Chondrocyte (in vitro differentiated cells): ENCODE data around the gene TRABD2A. TPM values are rescaled to one million over a fixed set of nuclear protein-coding genes. Genes with fewer than 3 reads are reported as not detected.

Experiments
- DNase-seq: peaks from one replicate; pipeline ENCODE4 v3.0.0; 2021; ENCODE audit warnings: mixed read lengths, low spot score
- H3K27ac Mint-ChIP-seq: one replicate; pipeline ENCODE4 v1.8.0; 2021; ENCODE audit warnings: mild to moderate bottlenecking, moderate library complexity, mixed read lengths; ENCODE audit not compliant: unreplicated experiment
- H3K27me3 Mint-ChIP-seq: 2 replicates; pipeline ENCODE4 v1.8.0; 2021; ENCODE audit warnings: low read depth, mixed read lengths
- H3K36me3 Mint-ChIP-seq: 2 replicates; pipeline ENCODE4 v1.8.0; 2021; ENCODE audit warnings: low read depth, mixed read lengths
- H3K4me1 Mint-ChIP-seq: 2 replicates; pipeline ENCODE4 v1.8.0; 2021; ENCODE audit warnings: low read depth, mild to moderate bottlenecking, mixed read lengths
- H3K4me3 Mint-ChIP-seq: one replicate; pipeline ENCODE4 v1.8.0; 2021; ENCODE audit warnings: mild to moderate bottlenecking, moderate library complexity, mixed read lengths; ENCODE audit not compliant: unreplicated experiment
- H3K9me3 Mint-ChIP-seq: 2 replicates; pipeline ENCODE4 v1.8.0; 2021; ENCODE audit warnings: low read depth, mixed read lengths
- long read RNA-seq: library from polyadenylated mRNA; stranded (forward); transcript quantifications from one replicate; pipeline ENCODE4 v2.0.0, GENCODE V29; 2021
- total RNA-seq: library from RNA; stranded (reverse); gene quantifications from 3 replicates; pipeline ENCODE4 v1.2.1, GENCODE V29; 2021
- TF ChIP-seq, protein P1 (sequence below): fragments of 200-600 bp; sonication (generic); IDR thresholded peaks from 2 replicates; pipeline ENCODE4 v1.5.0; 2021; ENCODE audit warnings: antibody characterized with exemption, mild to moderate bottlenecking, moderate library complexity

TRABD2A gene, protein sequence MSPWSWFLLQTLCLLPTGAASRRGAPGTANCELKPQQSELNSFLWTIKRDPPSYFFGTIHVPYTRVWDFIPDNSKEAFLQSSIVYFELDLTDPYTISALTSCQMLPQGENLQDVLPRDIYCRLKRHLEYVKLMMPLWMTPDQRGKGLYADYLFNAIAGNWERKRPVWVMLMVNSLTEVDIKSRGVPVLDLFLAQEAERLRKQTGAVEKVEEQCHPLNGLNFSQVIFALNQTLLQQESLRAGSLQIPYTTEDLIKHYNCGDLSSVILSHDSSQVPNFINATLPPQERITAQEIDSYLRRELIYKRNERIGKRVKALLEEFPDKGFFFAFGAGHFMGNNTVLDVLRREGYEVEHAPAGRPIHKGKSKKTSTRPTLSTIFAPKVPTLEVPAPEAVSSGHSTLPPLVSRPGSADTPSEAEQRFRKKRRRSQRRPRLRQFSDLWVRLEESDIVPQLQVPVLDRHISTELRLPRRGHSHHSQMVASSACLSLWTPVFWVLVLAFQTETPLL
- total RNA-seq: 0.37 to 1.2 TPM (median 0.82 TPM) in 3 replicates
- long read RNA-seq: 0 reads

DNA sequence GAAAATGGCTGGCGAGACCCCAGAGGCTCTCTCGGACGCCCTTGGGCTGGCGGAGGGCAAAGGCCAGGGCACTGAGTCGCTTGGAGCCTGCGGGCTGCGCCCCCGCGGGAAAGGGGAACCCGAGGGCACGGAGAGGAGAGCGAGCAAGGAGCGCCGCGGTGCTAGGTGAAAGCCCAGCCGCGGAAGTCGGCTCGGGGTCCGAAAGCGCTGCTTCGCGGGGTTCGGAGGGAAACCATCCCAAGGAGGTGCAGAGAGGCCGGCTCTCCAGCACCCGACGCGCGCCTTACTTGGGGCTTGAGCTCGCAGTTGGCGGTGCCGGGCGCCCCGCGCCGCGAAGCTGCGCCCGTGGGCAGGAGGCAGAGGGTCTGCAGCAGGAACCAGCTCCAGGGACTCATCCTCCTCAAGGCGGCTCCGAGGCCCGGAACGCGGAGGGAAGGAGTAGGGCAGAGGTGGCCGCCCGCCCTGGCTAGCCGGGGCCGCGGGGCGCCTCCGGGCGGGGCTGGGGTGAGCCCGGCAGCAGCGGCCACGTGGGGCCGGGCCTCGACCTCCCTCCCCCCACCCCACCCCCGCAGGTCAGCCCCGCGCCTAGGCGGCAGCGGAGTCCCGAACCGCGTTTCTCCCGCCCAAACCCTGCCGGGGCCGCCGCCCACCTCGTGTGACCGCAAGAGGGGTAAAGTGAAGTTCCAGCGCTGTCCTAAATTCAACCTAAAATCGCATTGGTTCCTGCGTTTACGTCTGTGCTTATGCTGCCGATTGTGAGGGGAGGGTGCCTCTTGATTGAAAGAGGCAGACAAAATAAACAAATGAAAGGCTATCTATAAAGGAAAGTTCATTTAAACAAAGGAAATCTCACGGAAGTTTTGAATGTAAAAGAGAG is at the start of gene TRABD2A:
Gene TRABD2A, minus strand, starts transcription at position 440 of the 877 bp plus-strand sequence. Its CDS starts 45 bp downstream, at position 395.
- H3K27me3 Mint-ChIP-seq: peaks cover 44% of the 10 kb centered on the region
- no peaks in the 10 kb centered on the region for H3K9me3 Mint-ChIP-seq
- H3K4me1 Mint-ChIP-seq: peaks cover 42% of the 10 kb centered on the region
- peak; percentile 82 for DNase-seq
- H3K4me3 Mint-ChIP-seq: peak within 1 kb of the TSS; percentile 77
- TF ChIP-seq, protein P1, sequence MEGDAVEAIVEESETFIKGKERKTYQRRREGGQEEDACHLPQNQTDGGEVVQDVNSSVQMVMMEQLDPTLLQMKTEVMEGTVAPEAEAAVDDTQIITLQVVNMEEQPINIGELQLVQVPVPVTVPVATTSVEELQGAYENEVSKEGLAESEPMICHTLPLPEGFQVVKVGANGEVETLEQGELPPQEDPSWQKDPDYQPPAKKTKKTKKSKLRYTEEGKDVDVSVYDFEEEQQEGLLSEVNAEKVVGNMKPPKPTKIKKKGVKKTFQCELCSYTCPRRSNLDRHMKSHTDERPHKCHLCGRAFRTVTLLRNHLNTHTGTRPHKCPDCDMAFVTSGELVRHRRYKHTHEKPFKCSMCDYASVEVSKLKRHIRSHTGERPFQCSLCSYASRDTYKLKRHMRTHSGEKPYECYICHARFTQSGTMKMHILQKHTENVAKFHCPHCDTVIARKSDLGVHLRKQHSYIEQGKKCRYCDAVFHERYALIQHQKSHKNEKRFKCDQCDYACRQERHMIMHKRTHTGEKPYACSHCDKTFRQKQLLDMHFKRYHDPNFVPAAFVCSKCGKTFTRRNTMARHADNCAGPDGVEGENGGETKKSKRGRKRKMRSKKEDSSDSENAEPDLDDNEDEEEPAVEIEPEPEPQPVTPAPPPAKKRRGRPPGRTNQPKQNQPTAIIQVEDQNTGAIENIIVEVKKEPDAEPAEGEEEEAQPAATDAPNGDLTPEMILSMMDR: no peak
- H3K36me3 Mint-ChIP-seq: no peaks in the 10 kb centered on the region
- H3K27ac Mint-ChIP-seq: no peak within 1 kb of the TSS

DNA sequence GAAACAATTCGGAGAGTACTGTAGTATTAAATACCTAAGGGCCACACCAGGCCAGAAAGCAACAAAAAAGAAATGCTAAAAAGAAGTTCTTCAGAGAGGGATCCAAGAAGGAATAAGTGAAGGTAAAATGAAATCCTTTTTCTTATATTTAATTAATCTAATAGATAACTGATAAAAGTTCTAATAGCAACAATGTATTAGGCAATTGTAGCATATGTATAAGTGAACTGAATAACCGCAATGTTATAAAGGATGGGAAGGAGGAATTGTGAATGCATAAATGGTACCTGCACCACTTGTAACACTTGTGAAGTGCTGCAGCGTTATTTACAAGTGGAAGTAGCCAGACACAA is 46.4 kb upstream of the TRABD2A start:
- peak overlapping the region; percentile 92 for H3K4me3 Mint-ChIP-seq
- TF ChIP-seq, protein P1: peak; percentile 48
- no peaks in the 10 kb centered on the region for H3K27me3 Mint-ChIP-seq
- H3K9me3 Mint-ChIP-seq: no peaks in the 10 kb centered on the region
- peak overlapping the region; percentile 75 for H3K27ac Mint-ChIP-seq
- peaks cover 24% of the 10 kb centered on the region for H3K4me1 Mint-ChIP-seq
- DNase-seq: no peak
- H3K36me3 Mint-ChIP-seq: no peaks in the 10 kb centered on the region

DNA sequence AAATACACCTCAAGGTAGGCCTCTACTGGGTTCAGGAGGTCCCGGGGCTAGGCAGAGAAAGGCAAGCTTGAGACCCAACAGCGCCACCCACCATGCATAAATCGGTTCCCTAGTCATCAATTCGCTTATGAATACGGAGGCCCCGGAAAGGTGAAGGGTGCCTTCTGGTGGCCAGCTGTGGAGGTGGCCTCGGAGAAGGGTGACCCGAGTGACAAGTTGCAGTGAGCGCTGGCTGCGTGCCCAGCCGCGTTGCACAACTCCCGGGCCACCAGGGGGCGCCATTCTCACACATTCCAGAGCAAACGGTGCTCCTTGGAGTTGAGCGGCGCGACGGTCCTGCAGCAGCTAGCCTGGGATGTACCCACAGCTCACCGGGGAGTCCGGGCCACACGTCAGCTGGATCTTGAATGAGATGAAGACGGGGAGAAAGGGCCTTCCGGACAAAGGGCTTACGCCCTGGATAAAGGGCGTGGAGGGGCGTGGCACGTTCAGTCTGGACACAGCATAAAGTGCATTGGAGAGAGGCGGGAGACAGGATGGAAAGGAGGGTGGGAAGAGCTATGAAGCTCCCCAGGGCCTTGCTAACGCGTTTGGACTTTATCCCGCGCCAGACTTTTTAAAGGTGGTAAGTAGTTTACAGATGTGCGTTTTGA is 45.0 kb upstream of the TRABD2A start:
- TF ChIP-seq, protein P1: peak; percentile 100
- no peaks in the 10 kb centered on the region for H3K36me3 Mint-ChIP-seq

DNA sequence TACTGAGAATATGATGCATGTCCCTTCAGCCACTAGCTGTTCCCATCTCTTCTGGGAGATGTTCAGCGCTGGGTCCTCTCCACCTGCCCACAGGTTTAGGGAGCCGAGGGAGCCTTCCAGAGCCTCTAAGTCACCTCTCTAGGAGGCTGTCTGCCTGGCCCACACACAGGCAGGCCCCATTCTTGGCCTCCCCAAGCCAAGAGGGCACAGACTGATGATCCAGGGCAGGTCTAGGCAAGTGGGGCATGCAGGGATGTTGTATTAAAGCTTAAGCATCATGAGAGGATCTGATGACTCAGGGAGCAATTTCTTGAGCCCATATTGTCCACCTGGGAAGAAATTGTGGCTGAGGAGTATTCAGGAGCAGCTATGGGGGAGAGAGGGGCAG is 44.4 kb upstream of the TRABD2A start:
- Mint-ChIP-seq H3K36me3 (no peaks in the 10 kb centered on the region), H3K9me3 (no peaks in the 10 kb centered on the region), H3K27ac (peak overlapping the region; percentile 54), H3K27me3 (no peaks in the 10 kb centered on the region), H3K4me1 (peaks cover 28% of the 10 kb centered on the region), H3K4me3 (peak overlapping the region; percentile 92)
- no peak for DNase-seq
- TF ChIP-seq, protein P1: no peak

More for the DNA sequence above, 45.0 kb upstream of the TRABD2A start:
- H3K4me3 Mint-ChIP-seq: peak overlapping the region; percentile 92
- no peaks in the 10 kb centered on the region for H3K9me3 Mint-ChIP-seq
- peak; percentile 95 for DNase-seq
- no peaks in the 10 kb centered on the region for H3K27me3 Mint-ChIP-seq
- H3K27ac Mint-ChIP-seq: peak overlapping the region; percentile 95
- H3K4me1 Mint-ChIP-seq: peaks cover 24% of the 10 kb centered on the region
